HG02943 (cell line): ENCODE data around the gene C10orf90.

Experiments used
- ATAC-seq: cut with Tn5 transposase; IDR thresholded peaks from one replicate; pipeline ENCODE4 v1.9.1; 2021; ENCODE audit warnings: mild to moderate bottlenecking, low read depth, moderate library complexity; ENCODE audit not compliant: unreplicated experiment

The C10orf90 gene

DNA sequence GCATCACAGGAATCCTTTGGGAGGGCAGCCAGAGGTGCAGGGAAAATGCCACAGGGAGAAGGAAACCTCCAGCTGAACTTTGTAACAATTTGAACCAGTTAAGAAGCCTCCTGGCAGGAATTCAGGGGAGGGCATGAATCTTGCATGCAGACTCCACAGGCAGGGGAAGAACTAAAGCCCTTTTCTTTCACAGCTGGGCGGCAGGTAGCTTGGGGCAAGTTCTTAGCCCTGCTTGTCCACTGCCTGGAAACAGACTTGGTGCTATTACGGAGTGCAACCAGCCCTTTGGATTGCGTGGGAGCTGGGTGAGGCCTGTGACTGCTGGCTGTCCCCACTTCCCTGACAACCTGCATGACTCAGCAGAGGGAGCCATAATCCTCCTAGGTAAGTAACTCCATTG lies 230.6 kb downstream of the C10orf90 start:
- ATAC-seq: no peak

DNA sequence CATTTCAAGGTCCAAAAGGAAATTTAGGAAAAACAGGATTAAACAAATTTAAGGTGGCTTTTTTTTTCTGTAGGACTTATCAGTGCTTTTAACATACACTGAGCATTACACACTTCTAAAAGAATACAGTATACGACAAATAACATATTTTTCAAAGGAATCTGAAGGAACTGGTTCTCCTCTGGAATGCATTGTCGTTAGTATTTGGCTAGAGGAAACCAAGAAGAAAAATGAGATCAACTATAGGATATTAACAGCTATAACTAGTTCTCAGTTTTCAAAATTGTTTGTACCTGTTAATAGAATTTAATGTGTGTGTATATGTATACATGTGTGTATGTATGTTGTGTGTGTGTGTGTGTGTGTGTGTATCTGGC lies 232.1 kb downstream of the C10orf90 start:
- no peak for ATAC-seq

DNA sequence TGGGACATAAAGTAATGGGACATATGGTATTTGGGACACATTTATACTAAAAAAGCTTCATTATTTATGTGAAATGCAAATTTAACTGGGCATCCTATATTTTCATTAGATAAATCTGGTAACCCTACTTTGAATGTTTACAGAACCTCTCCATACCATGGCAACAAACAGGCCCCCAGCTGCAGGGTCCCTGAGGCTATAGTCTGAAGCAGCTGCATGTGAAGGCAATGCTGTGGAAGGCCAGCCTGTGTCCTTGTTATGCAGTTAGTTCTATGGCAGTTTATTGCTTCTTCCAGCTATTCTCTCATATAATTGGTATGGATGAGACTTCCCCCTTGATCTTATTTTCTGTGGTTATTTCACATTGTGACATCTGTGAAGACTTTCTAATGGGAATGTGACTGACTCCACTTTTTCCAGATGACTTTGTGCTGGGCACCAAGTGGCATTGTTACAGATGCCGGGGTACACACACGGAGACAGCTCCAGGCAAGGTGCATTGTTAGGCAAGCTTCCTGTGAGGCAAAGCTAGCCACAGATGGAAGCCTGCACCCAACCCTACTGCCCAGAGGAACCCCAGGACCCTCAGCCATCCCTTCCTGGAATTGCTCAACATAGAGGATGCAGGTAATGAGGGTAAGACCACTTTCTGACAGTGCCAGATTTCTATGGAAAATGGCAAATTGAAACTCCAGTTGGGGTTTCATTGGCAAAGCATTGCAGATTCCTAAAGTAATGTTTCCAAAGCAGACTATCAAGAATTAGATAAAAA lies 232.7 kb downstream of the C10orf90 start:
- ATAC-seq: no peak

DNA sequence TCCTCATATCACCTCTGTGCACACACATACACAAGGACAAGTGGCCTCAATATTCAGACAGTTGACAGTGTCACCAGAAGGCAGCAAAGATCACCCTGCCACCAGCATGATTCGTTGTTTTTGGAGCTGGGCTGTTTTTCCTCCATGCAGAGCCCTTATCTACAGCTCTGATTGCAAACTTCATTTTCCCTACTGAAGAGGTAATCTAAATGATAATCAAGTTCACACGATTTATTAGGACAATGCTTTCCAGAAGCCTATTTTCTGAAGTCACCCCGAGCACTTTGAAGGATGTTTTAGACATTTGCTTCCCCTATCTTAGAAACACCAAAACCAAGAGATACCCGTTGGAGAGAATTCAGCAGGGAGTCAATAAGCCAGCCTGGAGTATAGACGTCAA lies 236.3 kb downstream of the C10orf90 start:
- no peak for ATAC-seq

DNA sequence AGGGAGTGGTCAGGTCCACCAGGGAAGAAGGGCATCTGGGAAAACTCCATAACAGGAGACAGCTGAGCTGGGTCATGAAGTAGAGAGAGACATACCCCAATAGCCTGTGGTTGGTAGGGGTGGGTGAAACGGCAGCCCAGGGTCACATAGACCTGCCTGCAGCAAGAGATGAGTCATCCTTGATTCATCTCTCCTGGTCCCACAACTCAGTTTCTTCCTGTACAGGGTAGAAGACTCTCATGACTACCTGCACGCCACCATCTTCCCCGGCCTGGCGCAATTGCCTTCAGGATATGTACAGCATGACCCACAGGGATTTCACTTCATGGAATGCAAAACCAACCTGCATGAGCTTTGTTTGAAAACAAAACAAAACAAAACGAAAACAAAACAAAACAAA lies 237.1 kb downstream of the C10orf90 start:
- no peak for ATAC-seq

DNA sequence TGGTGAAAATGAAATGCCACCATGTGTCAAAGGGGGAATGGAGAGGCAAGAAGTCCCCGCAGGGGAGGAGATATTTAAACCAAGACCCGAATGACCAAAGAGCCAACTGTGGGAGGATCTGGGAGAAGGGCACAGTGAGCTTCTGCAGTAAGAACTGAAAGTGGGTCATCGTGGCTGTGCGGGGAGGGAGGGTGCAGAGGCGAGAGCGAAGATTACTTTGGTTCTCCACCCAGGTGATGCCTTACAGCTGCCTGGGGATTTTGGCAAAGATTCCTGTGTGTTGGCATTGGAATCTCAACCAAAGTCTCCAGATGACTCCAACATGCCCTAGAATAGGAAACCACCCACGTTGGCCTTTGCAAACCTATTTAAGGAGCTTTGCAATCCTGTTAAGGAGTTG lies 238.0 kb downstream of the C10orf90 start:
- no peak for ATAC-seq

DNA sequence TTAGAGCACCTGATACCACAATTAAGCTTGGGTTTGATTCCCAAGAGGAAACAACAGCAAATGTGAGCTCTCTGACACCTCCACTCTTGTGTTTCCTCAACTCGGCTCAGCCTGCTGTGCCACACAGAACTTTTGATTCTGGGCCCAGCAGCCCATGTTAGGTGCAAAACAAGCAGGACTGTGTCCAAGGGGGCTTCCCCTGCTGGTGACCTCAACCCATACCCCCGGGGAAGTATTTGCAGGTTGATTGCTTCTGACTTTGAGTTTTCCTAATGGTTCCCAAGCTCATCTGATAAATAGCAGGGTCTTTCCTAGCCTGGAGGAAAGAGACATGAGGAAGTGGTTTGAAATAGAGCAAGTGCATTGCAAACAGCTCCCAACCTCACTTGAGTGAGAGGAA lies 238.7 kb downstream of the C10orf90 start:
- ATAC-seq: no peak

DNA sequence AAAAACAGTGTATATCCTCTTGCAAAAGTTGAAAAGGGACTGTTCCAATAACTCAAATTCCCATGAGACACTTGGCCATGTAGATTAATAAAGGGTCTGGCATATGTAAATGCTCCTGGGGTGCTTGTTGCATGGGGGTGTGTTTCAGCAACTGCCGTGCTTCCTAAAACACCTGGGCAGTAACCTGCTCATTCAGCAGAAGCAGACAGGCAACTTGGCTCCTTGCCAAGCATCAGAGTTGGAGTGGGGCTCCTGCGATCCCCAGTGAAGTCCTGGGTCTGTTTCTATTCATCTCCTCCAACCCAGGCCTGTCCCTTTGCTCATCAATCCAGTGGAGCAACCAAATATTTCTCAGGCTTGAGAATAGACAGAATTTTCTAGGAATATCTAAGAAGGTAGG lies 240.0 kb downstream of the C10orf90 start:
- ATAC-seq: no peak

DNA sequence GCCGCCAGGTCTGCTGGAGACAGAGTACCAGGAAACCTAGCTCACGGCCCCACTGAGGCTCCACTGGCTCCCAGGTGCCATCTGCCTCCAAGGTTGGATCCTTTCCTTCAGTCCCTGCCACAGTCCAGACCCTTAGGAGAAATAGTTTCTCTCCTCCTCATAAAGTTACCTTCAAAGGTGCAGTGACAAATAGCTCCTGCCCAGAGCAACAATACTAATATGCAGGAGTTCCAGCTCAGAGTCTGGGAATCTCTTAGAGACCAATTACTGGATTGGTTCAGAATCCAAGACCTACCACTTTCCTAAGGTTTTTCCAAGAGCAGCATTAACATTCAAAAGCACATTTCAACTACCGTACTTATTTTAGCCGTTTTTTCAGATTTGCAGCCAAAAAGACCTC lies 241.2 kb downstream of the C10orf90 start:
- ATAC-seq: no peak

DNA sequence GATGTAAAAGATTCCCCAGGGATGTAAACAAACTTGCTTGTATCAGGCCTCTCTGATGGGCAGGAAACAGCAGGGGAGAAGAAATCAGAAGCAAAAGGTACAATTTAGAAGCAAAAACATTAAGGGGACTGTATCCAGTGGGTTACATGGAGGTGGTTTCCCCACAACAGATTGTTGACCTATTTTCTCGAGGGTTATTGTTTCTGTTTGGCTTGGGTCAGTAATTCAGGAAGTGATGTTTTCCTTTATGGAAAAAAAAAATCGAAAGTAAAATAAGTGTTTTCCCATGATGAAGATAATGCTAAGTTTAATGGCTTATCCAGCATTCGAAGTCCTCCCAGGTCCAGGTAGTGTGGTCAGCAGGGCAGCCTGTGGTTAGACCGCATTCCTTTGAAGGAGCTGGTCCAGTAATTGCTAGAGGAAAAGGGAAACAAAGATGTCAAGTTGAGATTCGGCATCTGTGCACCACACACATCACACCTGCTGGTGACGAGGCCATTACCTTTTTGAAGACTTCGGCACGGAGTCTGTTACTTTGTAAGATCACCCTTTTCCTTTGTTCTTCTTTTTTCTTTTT lies 244.9 kb downstream of the C10orf90 start:
- no peak for ATAC-seq

DNA sequence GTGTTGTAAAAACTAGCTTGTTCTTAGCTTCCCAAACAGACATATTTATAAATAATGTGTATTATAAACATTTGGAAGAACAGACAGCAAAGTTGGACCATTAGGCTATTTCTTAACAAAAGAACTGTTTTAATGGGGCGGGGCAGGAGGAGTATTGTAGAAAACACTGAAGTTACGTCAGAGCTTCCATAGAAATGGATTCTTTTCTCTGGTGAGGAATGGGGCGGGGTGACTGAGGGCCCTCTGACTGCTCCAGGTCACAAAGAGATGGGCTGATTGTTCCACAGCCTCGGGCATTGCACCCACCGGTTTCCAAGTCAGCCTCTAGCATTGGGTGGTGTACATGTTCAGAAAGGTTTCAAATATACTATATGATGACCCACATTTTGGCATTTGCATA lies 245.5 kb downstream of the C10orf90 start:
- no peak for ATAC-seq

DNA sequence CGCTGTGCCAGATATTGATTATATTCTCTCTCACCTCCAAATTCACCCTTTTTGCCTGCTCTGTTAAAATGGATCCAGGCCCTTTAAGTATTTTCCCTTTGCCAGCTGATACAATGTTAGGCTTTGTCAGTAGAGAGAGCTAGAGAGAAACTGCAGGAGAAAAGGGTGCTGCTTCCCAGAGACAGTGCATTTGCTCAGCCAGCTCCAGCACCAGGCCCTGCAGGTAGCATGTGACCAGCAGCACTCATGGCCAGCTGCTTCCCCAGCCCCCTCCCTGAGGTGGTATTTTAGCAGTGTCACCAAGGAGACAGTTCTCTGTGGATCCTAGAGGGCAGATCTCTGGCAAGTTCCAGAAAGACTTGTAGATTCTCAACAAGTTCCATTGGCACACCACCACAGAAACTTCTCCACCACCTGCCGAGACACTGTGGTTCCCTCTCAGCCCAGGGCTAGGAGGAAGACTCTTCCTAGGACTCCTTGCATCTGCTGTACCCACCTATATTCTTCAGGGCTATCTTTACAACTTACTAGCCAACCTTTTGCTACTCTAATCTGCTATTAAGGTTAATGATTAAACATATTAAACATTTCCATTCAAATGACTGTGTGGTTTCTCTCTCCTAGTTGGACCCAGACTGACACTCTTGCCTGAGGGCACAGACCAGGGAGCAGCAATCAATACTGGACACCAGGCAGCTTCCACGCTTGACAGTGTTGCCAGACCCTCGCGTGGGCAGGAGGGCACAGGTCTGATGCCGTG lies 246.6 kb downstream of the C10orf90 start:
- no peak for ATAC-seq

DNA sequence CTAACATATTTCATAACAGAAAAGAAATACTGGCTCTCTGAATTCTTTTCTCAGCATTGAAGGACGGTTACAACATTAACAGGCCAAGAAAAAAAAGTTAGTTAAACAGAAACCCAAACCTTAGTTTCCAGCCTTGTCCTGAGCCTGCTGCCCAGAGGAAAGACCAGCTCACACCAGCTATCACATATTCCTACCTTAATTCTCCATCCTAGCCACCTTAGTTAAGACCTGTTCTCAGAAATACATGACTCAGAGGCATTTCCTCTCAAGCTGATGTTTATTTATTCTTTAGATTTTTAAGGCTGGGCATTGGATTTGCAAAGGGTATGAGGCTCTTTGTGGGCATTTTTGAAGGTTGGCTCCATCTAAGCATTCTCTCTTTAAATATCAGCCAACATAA lies 247.9 kb downstream of the C10orf90 start:
- ATAC-seq: no peak

DNA sequence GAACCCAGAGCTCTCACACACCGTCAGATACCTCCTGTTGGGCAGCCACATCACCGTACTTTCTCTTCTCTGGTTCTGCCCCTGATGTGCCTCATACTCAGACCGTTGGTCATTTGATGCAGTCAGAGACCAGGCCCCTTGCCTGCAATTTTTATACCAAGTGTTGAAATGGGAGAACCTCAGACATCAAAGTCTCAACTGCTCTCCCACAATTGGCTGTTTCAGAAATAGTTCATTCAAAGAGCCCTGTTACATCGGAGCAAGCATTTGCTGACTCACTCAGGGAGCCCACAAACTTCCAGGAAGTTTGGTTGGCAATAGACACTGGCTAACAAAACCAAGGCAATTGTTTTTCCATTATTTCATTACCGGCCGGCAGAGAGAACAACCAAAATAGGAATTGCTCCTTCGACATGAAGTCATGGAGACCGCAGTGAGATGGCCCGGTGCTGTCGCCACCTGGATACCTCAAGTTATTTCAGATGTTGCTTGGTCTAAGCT lies 248.7 kb downstream of the C10orf90 start:
- no peak for ATAC-seq

DNA sequence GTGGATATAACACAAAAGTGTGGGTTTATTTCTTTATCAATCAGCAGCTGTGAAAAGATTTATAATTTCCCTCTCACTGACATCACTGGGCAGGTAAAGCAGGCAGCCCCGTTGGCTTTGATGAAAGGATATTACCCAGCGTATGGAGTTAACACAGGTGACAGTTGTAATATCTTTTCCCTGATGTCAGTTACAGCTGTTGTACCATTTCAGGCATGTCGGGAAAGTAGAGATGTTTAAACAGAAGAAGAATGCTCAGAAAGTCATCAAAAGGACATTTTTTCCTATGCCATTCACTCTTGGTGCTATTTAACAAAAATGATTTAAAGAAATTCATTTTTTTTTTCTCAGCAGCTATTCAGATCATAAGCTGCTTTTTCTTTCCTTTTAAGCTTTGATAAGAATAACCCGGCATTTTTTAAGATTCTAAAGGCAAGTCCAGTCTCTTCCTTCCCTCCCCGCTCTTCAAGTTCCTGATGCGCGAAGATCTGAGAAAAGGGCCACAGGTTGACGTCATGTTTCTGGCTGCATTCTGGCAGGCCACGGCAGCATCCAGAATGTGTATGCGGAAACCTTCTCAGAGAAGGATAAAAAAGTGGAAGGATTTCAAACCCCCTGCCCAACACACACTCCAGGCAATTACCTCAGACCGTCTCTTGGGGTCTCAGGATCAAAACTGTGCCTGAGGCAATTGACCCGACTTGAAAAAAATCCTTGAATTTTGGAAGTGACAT lies 249.8 kb downstream of the C10orf90 start:
- no peak for ATAC-seq

DNA sequence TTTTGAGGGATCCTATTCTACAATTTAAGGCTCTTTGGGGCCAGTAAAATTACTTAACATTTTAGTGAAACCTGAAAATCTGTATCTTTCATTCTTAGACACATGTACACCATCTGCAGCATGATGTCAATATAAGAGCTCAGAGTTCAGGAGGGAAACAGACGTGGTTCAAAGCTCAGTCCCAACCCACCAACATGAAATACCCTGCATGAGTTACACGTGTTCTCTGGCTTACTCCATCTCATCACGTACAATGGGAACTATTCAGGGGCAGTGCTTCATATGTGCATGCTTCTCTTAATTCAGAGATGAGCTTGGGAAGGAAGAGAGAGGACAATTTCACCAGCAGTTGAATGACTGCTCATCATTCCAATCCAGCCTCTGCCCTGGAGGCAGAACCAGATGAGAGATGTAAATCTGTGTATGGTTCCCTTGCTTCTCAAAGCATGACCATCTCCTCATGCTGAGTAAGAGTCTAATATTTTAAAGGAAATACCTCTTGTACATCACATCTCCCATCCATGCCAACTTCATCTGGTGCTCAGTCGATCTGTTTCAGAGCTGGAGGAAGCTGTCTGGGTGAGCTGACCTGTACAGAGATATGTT lies 253.2 kb downstream of the C10orf90 start:
- ATAC-seq: no peak

DNA sequence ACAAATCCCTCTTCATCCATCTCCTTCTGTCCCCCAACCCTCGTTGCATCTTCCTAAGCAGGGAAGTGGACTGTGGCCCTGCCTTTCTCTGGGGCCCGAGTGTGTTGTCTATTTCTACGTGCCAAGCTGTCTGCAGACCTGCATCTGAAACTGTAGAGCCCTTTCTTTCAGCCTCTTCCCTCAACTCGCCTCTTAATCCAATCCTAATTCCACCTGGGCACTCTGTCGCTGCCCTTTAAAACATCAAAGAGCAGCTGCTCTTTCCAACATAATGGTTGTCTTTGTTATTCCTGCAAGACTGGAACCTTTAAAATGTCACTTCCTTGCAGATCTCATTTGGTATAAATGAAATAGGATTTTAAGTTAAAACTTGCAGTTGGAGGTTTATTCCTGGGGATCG lies 260.7 kb downstream of the C10orf90 start:
- ATAC-seq: no peak

DNA sequence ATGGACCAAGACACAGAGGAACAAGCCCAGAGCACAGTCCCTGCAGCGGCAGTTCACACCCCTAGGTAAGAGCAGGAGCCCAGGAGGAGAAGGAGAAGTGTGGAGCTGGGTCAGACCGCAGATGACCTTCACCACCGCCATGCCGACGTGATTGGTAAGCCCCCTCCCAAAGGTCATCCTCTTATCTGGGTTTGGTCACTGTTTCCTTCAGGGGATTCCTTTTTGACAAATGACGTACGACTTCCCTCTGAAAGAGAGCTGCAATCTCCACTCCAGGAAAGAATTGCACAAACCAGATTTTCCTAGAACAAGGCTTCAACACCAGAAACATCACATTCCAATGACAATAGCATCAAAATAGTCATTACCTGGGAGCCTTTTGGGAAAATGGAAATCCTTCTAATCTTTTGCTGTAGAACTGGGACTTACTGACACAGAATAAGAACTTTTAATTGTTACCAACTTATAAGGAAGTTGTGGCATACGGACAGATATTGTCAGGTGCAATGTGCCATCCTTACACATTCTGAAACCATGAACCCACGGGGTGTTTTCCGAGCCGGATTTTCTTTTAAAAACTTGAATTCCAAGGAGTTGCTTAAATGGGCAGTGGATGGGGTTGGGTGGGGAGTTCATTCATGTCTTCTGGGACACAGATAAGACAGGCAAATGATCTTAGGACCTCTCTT lies 261.4 kb downstream of the C10orf90 start:
- no peak for ATAC-seq

DNA sequence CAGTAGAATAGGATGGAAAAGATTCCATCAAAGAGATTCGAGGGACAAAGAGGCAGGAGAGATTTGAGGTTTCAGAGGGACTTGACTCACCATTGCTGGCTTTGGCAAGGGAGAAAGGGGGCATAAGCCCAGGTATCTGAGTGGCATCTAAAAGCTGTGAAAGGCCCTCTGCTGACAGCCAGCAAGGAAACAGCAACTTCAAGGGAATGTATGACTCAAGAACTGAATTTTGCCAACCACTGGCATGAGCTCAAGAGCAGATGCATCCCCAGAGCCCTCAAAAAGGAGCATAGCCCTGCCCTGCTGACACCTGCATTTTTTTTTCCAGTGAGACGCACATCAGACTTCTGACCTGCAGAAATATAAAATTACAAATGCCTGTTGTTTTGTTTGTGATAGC lies 262.7 kb downstream of the C10orf90 start:
- no peak for ATAC-seq

DNA sequence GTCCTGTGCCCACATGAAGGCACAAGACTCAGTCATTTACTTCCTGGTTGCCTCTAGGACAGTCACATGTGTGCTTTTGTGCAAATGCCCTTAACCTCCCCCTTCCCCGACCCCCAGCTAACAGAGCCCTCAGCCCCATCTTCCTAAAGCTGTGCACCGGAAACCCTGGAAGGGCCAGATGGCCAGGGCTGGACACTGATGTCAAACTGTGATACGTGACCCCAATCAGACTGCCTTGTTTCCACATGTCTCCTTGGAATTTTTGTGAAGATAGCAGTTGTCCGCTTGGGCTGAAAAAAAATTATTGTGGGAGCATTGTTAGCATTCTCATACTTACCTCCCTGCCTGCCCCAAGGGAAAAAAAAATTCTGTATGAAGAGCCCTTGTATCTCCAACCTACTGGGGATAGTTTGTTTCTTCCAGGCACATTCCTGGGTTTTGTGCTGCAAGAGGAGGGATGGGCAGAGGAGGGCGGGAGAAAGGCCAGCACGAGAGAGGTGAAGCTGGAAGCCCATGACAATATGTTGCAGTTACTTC lies 265.2 kb downstream of the C10orf90 start:
- ATAC-seq: no peak
